ENCODE results near the gene BTBD19. TPM values are rescaled to one million over a fixed set of nuclear protein-coding genes. Genes with fewer than 3 reads are reported as not detected.
"Not testable (repeated sequence)": the region's sequence is repeated elsewhere in the genome, so short reads cannot be mapped to it uniquely, and the experiment has no call there.

Gene BTBD19
- total RNA-seq, 4 donors from 2014 or later: 1.2 to 7.3 (median 4.4) TPM

GRCh38 chr1:44835738-44836675 is 27.7 kb downstream of the BTBD19 start:
- 62% methylated on average over 23 of the region's 23 CpGs for WGBS
- TF ChIP-seq CTCF (IDR thresholded peaks at IDR 0.05) (peak; percentile 67 to 84), POLR2A (IDR thresholded peaks at IDR 0.05) (no peak)
- no peak overlapping the region for H3K27ac ChIP-seq
- H3K9me3 ChIP-seq: no peaks in the 10 kb centered on the region
- peak; percentile 91 for DNase-seq (ENCODE audit: low spot score in 2 of 2)
- peaks cover 6% of the 10 kb centered on the region for H3K4me1 ChIP-seq
- H3K4me3 ChIP-seq: no peak overlapping the region
- H3K36me3 ChIP-seq: no peaks in the 10 kb centered on the region
- H3K27me3 ChIP-seq: no peaks in the 10 kb centered on the region

- DNase-seq (ENCODE audit: low spot score in 2 of 2): not testable (repeated sequence)
These were observed 30.0 kb downstream of the BTBD19 start for GRCh38 chr1:44838294-44838693.

GRCh38 chr1:44839576-44839975 is 31.3 kb downstream of the BTBD19 start:
- Histone ChIP-seq H3K4me1 (peaks cover 17% of the 10 kb centered on the region), H3K36me3 (no peaks in the 10 kb centered on the region), H3K27me3 (no peaks in the 10 kb centered on the region), H3K9me3 (no peaks in the 10 kb centered on the region), H3K27ac (no peak overlapping the region), H3K4me3 (no peak overlapping the region)
- 44% methylated on average over 4 of the region's 4 CpGs for WGBS
- DNase-seq (ENCODE audit: low spot score in 2 of 2): no peak
- no peak for TF ChIP-seq CTCF (IDR thresholded peaks at IDR 0.05)
- TF ChIP-seq EP300 (IDR thresholded peaks at IDR 0.05): no peak
- no peak for TF ChIP-seq POLR2A (IDR thresholded peaks at IDR 0.05)
- TF ChIP-seq POLR2AphosphoS5 (IDR thresholded peaks at IDR 0.05): no peak

More at GRCh38 chr1:44838294-44838693, 30.0 kb downstream of the BTBD19 start:
- H3K9me3 ChIP-seq, H3K27me3 ChIP-seq, H3K27ac ChIP-seq, H3K4me3 ChIP-seq, H3K36me3 ChIP-seq: not testable (repeated sequence)
- H3K4me1 ChIP-seq: peaks cover 15% of the 10 kb centered on the region
- 90% methylated on average over 11 of the region's 11 CpGs for WGBS

- peaks cover 11% of the 10 kb centered on the region for H3K4me1 ChIP-seq
- H3K27me3 ChIP-seq: no peaks in the 10 kb centered on the region
- H3K27ac ChIP-seq: peak overlapping the region; percentile 18
- no peaks in the 10 kb centered on the region for H3K9me3 ChIP-seq
- WGBS: 55% methylated on average over 13 of the region's 16 CpGs
- TF ChIP-seq EP300 (IDR thresholded peaks at IDR 0.05) (no peak), POLR2AphosphoS5 (IDR thresholded peaks at IDR 0.05) (no peak), POLR2A (IDR thresholded peaks at IDR 0.05) (no peak), CTCF (IDR thresholded peaks at IDR 0.05) (no peak)
- H3K4me3 ChIP-seq: peak overlapping the region; percentile 59
- no peak for DNase-seq (ENCODE audit: low spot score in 2 of 2)
- H3K36me3 ChIP-seq: no peaks in the 10 kb centered on the region
These were observed 34.2 kb downstream of the BTBD19 start for GRCh38 chr1:44842486-44842861.

GRCh38 chr1:44842862-44843655 is 34.7 kb downstream of the BTBD19 start, which contains the start of gene PTCH2:
Gene PTCH2 (minus strand): TSS chr1:44843253. CDS start chr1:44842932, 321 bp downstream.
- H3K9me3 ChIP-seq: no peaks in the 10 kb centered on the region
- peaks cover 11% of the 10 kb centered on the region for H3K4me1 ChIP-seq
- peak within 1 kb of the TSS; percentile 59 for H3K4me3 ChIP-seq
- no peaks in the 10 kb centered on the region for H3K36me3 ChIP-seq
- no peaks in the 10 kb centered on the region for H3K27me3 ChIP-seq
- H3K27ac ChIP-seq: peak within 1 kb of the TSS; percentile 18
- peak in 1 of 2 donors; percentile 77 for DNase-seq (ENCODE audit: low spot score in 2 of 2)
- 3% methylated on average over 50 of the region's 72 CpGs for WGBS
- TF ChIP-seq POLR2AphosphoS5 (IDR thresholded peaks at IDR 0.05) (no peak), POLR2A (IDR thresholded peaks at IDR 0.05) (no peak), EP300 (IDR thresholded peaks at IDR 0.05) (no peak), CTCF (IDR thresholded peaks at IDR 0.05) (no peak)
